Amniotic stem cell (primary cell): ENCODE data around the gene TTC9C.
"Not testable (repeated sequence)": the region's sequence is repeated elsewhere in the genome, so short reads cannot be mapped to it uniquely, and the experiment has no call there.

Experiments
- DNase-seq: peaks from one replicate; lab custom pipeline; 2025; lab: John Stamatoyannopoulos, UW

Gene TTC9C

GRCh38 chr11:62752177-62752785 is 24.0 kb downstream of the TTC9C start:
- no peak for DNase-seq

GRCh38 chr11:62752994-62753735 is 24.9 kb downstream of the TTC9C start:
- DNase-seq: no peak

GRCh38 chr11:62753736-62754603 is 25.7 kb downstream of the TTC9C start, which contains the start of gene ZBTB3:
Gene ZBTB3, minus strand, starts transcription at chr11:62754160. Its CDS starts 496 bp downstream, at chr11:62753664.
- DNase-seq: peak; percentile 95

GRCh38 chr11:62755086-62755615 is 26.9 kb downstream of the TTC9C start:
- no peak for DNase-seq

GRCh38 chr11:62757846-62758788 is 29.8 kb downstream of the TTC9C start:
- no peak for DNase-seq

- not testable (repeated sequence) for DNase-seq
Measured at GRCh38 chr11:62760867-62761227, 32.6 kb downstream of the TTC9C start.

GRCh38 chr11:62770778-62771143 is 42.5 kb downstream of the TTC9C start:
- DNase-seq: no peak

GRCh38 chr11:62771144-62772021 is 43.1 kb downstream of the TTC9C start, which contains the start of gene TAF6L:
Gene TAF6L, plus strand, starts transcription at chr11:62771396. Its CDS starts 4,388 bp downstream, at chr11:62775784.
- DNase-seq: peak; percentile 90

GRCh38 chr11:62774407-62774806 is 46.1 kb downstream of the TTC9C start:
- DNase-seq: no peak

GRCh38 chr11:62775646-62776045 is 47.4 kb downstream of the TTC9C start:
- DNase-seq: no peak

- DNase-seq: no peak
Measured at GRCh38 chr11:62777389-62777788, 49.1 kb downstream of the TTC9C start.

GRCh38 chr11:62778441-62778840 is 50.2 kb downstream of the TTC9C start:
- DNase-seq: no peak

- no peak for DNase-seq
Measured at GRCh38 chr11:62782753-62783152, 54.5 kb downstream of the TTC9C start.

- DNase-seq: peak; percentile 87
Measured at GRCh38 chr11:62786318-62787004, 58.2 kb downstream of the TTC9C start.

GRCh38 chr11:62787005-62787759 is 58.9 kb downstream of the TTC9C start, which contains the start of gene TMEM179B:
Gene TMEM179B, plus strand, starts transcription at chr11:62787402. Its CDS starts 30 bp downstream, at chr11:62787432.
- DNase-seq: peak; percentile 100
